DND-41 (cell line): ENCODE measurements around the gene MDH2.
"Not testable (repeated sequence)": the region's sequence is repeated elsewhere in the genome, so short reads cannot be mapped to it uniquely, and the experiment has no call there.

ENCODE experiments used
- ATAC-seq: fragments of 200-7000 bp; cut with Tn5 transposase; 3 replicates; pipeline ENCODE4 v1.9.1; 2021; ENCODE audit warnings: low read depth; ENCODE audit not compliant: insufficient read depth
- DNase-seq: peaks from one replicate; pipeline ENCODE4 v3.0.0-alpha.2; 2020
- H2AFZ ChIP-seq: 2 replicates; pipeline ENCODE4 v1.6.0; 2012; ENCODE audit warnings: low read depth, low read length
- H3K27ac ChIP-seq: 2 replicates; pipeline ENCODE4 v1.5.1; 2012; ENCODE audit warnings: low read length, inconsistent platforms
- H3K27me3 ChIP-seq: fragments of 200-600 bp; sonication (generic); 2 replicates; pipeline ENCODE4 v1.6.0; 2012; ENCODE audit warnings: low read length, mild to moderate bottlenecking, inconsistent platforms; ENCODE audit not compliant: insufficient read depth, poor library complexity
- H3K36me3 ChIP-seq: 2 replicates; pipeline ENCODE4 v1.5.1; 2012; ENCODE audit warnings: low read length, inconsistent platforms; ENCODE audit not compliant: insufficient read depth
- H3K4me1 ChIP-seq: 2 replicates; pipeline ENCODE4 v1.5.1; 2012; ENCODE audit warnings: mild to moderate bottlenecking, low read length; ENCODE audit not compliant: insufficient read depth
- H3K4me2 ChIP-seq: 2 replicates; pipeline ENCODE4 v1.6.0; 2012; ENCODE audit warnings: mild to moderate bottlenecking, moderate library complexity, low read length, inconsistent platforms; ENCODE audit not compliant: insufficient read depth
- H3K4me3 ChIP-seq, 2 experiments: fragments of 200-600 bp in 1 of 2; shearing (Covaris generic) in 1 of 2; 2 replicates each; pipeline ENCODE4 v1.5.1; 2012 to 2016; ENCODE audit warnings: inconsistent platforms in 2 of 2, low read length in 2 of 2, mild to moderate bottlenecking in 2 of 2, low read depth in 1 of 2, moderate library complexity in 1 of 2
- H3K79me2 ChIP-seq: 2 replicates; pipeline ENCODE4 v1.6.0; 2012; ENCODE audit warnings: low read length, inconsistent platforms; ENCODE audit not compliant: insufficient read depth
- H3K9ac ChIP-seq: 2 replicates; pipeline ENCODE4 v1.6.0; 2012; ENCODE audit warnings: low read depth, mild to moderate bottlenecking, inconsistent platforms, low read length, moderate library complexity
- H3K9me3 ChIP-seq: 2 replicates; pipeline ENCODE4 v1.5.1; 2012; ENCODE audit warnings: low read length, moderate library complexity, mild to moderate bottlenecking, inconsistent platforms; ENCODE audit not compliant: insufficient read depth, severe bottlenecking
- H4K20me1 ChIP-seq: 2 replicates; pipeline ENCODE4 v1.6.0; 2012; ENCODE audit warnings: low read length; ENCODE audit not compliant: insufficient read depth
- CTCF ChIP-seq: IDR thresholded peaks from 2 replicates; pipeline ENCODE4 v1.5.1; 2012; ENCODE audit warnings: borderline replicate concordance, low read length, moderate library complexity, mild to moderate bottlenecking; ENCODE audit not compliant: poor library complexity, severe bottlenecking; ENCODE audit errors: extremely low read depth
- EZH2 ChIP-seq: IDR thresholded peaks from 3 replicates; pipeline ENCODE4 v1.6.1; 2012; ENCODE audit warnings: borderline replicate concordance, low read depth, mild to moderate bottlenecking, moderate library complexity, low read length, inconsistent platforms; ENCODE audit not compliant: severe bottlenecking

Gene MDH2

GRCh38 chr7:76002822-76003221 lies 45.1 kb upstream of the MDH2 start:
- Histone ChIP-seq H4K20me1 (peaks cover 36% of the 10 kb centered on the region), H3K36me3 (peaks cover 30% of the 10 kb centered on the region), H3K9ac (no peak overlapping the region)

GRCh38 chr7:76003351-76003750 lies 44.6 kb upstream of the MDH2 start:
- H3K79me2 ChIP-seq, result no peaks in the 10 kb centered on the region
- no peaks in the 10 kb centered on the region for H3K27me3 ChIP-seq
- H4K20me1 ChIP-seq, result peaks cover 39% of the 10 kb centered on the region
- H3K9me3 ChIP-seq, result no peaks in the 10 kb centered on the region
- H2AFZ ChIP-seq, result no peak overlapping the region
- H3K27ac ChIP-seq, result no peak overlapping the region
- DNase-seq, result no peak
- TF ChIP-seq EZH2 (no peak), CTCF (no peak)
- H3K4me1 ChIP-seq, result no peaks in the 10 kb centered on the region; the same call in 1 of the 2 replicates
- no peak overlapping the region for H3K9ac ChIP-seq
- H3K36me3 ChIP-seq, result peaks cover 30% of the 10 kb centered on the region
- no peak for ATAC-seq
- no peak overlapping the region for H3K4me2 ChIP-seq
- H3K4me3 ChIP-seq, result no peak overlapping the region

More at GRCh38 chr7:76002822-76003221, 45.1 kb upstream of the MDH2 start:
- DNase-seq (no peak), ATAC-seq (no peak)
- H3K27me3 ChIP-seq, result no peaks in the 10 kb centered on the region
- no peaks in the 10 kb centered on the region for H3K9me3 ChIP-seq
- no peaks in the 10 kb centered on the region for H3K79me2 ChIP-seq
- H3K4me3 ChIP-seq, result no peak overlapping the region
- H3K27ac ChIP-seq, result no peak overlapping the region
- H3K4me2 ChIP-seq, result no peak overlapping the region
- no peak overlapping the region for H2AFZ ChIP-seq
- no peaks in the 10 kb centered on the region for H3K4me1 ChIP-seq
- TF ChIP-seq CTCF, result no peak
- no peak for TF ChIP-seq EZH2

GRCh38 chr7:76005004-76005403 lies 42.9 kb upstream of the MDH2 start:
- H3K9ac ChIP-seq, ATAC-seq, H3K4me3 ChIP-seq, H3K4me2 ChIP-seq, DNase-seq, H3K79me2 ChIP-seq, H2AFZ ChIP-seq, H3K9me3 ChIP-seq, H3K27ac ChIP-seq, H3K27me3 ChIP-seq: not testable (repeated sequence)
- Histone ChIP-seq H4K20me1 (peaks cover 47% of the 10 kb centered on the region), H3K36me3 (peaks cover 30% of the 10 kb centered on the region), H3K4me1 (peaks cover 14% of the 10 kb centered on the region)

- H3K9me3 ChIP-seq, result no peaks in the 10 kb centered on the region
- H3K9ac ChIP-seq, result no peak overlapping the region
- no peak overlapping the region for H3K4me2 ChIP-seq
- H3K4me1 ChIP-seq, result peaks cover 24% of the 10 kb centered on the region
- DNase-seq (no peak), ATAC-seq (no peak)
- H3K79me2 ChIP-seq, result no peaks in the 10 kb centered on the region
- H2AFZ ChIP-seq, result no peak overlapping the region
- H3K4me3 ChIP-seq, result no peak overlapping the region
- H3K27me3 ChIP-seq, result no peaks in the 10 kb centered on the region
- H4K20me1 ChIP-seq, result peaks cover 58% of the 10 kb centered on the region
- H3K36me3 ChIP-seq, result peaks cover 19% of the 10 kb centered on the region
- TF ChIP-seq EZH2 (no peak), CTCF (no peak)
- H3K27ac ChIP-seq, result no peak overlapping the region
Observed at GRCh38 chr7:76008156-76008687, 39.7 kb upstream of the MDH2 start.
